C4-2B (cell line): ENCODE results near the gene IGBP1.
"Not testable (repeated sequence)": the region's sequence is repeated elsewhere in the genome, so short reads cannot be mapped to it uniquely, and the experiment has no call there.

ENCODE experiments used
- H3K27ac ChIP-seq: fragments of 450-650 bp; 2 replicates; pipeline ENCODE4 v1.5.1; 2017
- CTCF ChIP-seq: fragments of 450-650 bp; conservative IDR thresholded peaks from 2 replicates; pipeline ENCODE4 v1.5.1; 2017; ENCODE audit warnings: mild to moderate bottlenecking
- ZFX ChIP-seq: fragments of 450-650 bp; IDR thresholded peaks from 2 replicates; pipeline ENCODE4 v1.6.1; 2017

Gene IGBP1

GRCh38 chrX:70183091-70183490 lies 49.8 kb downstream of the IGBP1 start:
- TF ChIP-seq ZFX (no peak), CTCF (no peak)

GRCh38 chrX:70190225-70190624 lies 57.0 kb downstream of the IGBP1 start:
- no peak overlapping the region for H3K27ac ChIP-seq
- TF ChIP-seq ZFX (no peak), CTCF (no peak)

More at GRCh38 chrX:70183091-70183490, 49.8 kb downstream of the IGBP1 start:
- no peak overlapping the region for H3K27ac ChIP-seq

GRCh38 chrX:70196961-70197720 lies 63.9 kb downstream of the IGBP1 start:
- TF ChIP-seq CTCF (peak; percentile 82), ZFX (no peak)
- no peak overlapping the region for H3K27ac ChIP-seq

- TF ChIP-seq CTCF (no peak), ZFX (no peak)
- H3K27ac ChIP-seq = no peak overlapping the region
These were observed 68.5 kb downstream of the IGBP1 start for GRCh38 chrX:70201732-70202131.

GRCh38 chrX:70208479-70208878 lies 75.2 kb downstream of the IGBP1 start:
- no peak overlapping the region for H3K27ac ChIP-seq
- TF ChIP-seq CTCF (no peak), ZFX (no peak)

GRCh38 chrX:70209570-70209969 lies 76.3 kb downstream of the IGBP1 start:
- H3K27ac ChIP-seq = not testable (repeated sequence)
